HG02938 (cell line): ENCODE data around the gene DCAF7.

ENCODE experiments used
- ATAC-seq: cut with Tn5 transposase; IDR thresholded peaks from one replicate; pipeline ENCODE4 v1.9.1; 2021; ENCODE audit warnings: mild to moderate bottlenecking, moderate library complexity; ENCODE audit not compliant: unreplicated experiment

The DCAF7 gene

GRCh38 chr17:63524051-63524450 is 26.2 kb upstream of the DCAF7 start:
- ATAC-seq = no peak

- no peak for ATAC-seq
These were observed 24.9 kb upstream of the DCAF7 start for GRCh38 chr17:63525190-63525946.

GRCh38 chr17:63526861-63527260 is 23.4 kb upstream of the DCAF7 start:
- no peak for ATAC-seq

GRCh38 chr17:63528183-63528582 is 22.1 kb upstream of the DCAF7 start:
- ATAC-seq = no peak

- ATAC-seq = no peak
These were observed 20.3 kb upstream of the DCAF7 start for GRCh38 chr17:63529711-63530556.

- no peak for ATAC-seq
These were observed 19.7 kb upstream of the DCAF7 start for GRCh38 chr17:63530557-63531021.

- ATAC-seq = no peak
These were observed 19.0 kb upstream of the DCAF7 start for GRCh38 chr17:63531022-63531965.

GRCh38 chr17:63533433-63534077 is 16.7 kb upstream of the DCAF7 start:
- no peak for ATAC-seq

GRCh38 chr17:63534078-63534570 is 16.2 kb upstream of the DCAF7 start:
- no peak for ATAC-seq

- ATAC-seq = no peak
These were observed 15.3 kb upstream of the DCAF7 start for GRCh38 chr17:63534816-63535455.

- no peak for ATAC-seq
These were observed 14.6 kb upstream of the DCAF7 start for GRCh38 chr17:63535640-63536039.

GRCh38 chr17:63537001-63537400 is 13.3 kb upstream of the DCAF7 start:
- ATAC-seq = no peak

- no peak for ATAC-seq
These were observed 12.1 kb upstream of the DCAF7 start for GRCh38 chr17:63537991-63538692.

- no peak for ATAC-seq
These were observed 11.3 kb upstream of the DCAF7 start for GRCh38 chr17:63538693-63539595.

GRCh38 chr17:63540590-63540989 is 9.7 kb upstream of the DCAF7 start:
- ATAC-seq = no peak

- no peak for ATAC-seq
These were observed 8.1 kb upstream of the DCAF7 start for GRCh38 chr17:63542218-63542545.

GRCh38 chr17:63542942-63543821 is 7.1 kb upstream of the DCAF7 start:
- no peak for ATAC-seq
